ENCODE data around the gene C5orf22. TPM values are rescaled to one million over a fixed set of nuclear protein-coding genes. Genes with fewer than 3 reads are reported as not detected.
"Not testable (repeated sequence)": the region's sequence is repeated elsewhere in the genome, so short reads cannot be mapped to it uniquely, and the experiment has no call there.

Gene C5orf22
- total RNA-seq, 4 donors from 2014 or later, result 13.5 to 21.9 (median 16.8) TPM

- ATAC-seq (ENCODE audit: low FRiP score), result no peak
- no peak for TF ChIP-seq CTCF (IDR thresholded peaks at IDR 0.05)
- no peak for DNase-seq (ENCODE audit: low spot score)
Observed at GRCh38 chr5:31551878-31552277, 19.8 kb downstream of the C5orf22 start.

- no peak for TF ChIP-seq CTCF (IDR thresholded peaks at IDR 0.05)
- ATAC-seq (ENCODE audit: low FRiP score) (no peak), DNase-seq (ENCODE audit: low spot score) (no peak)
Observed at GRCh38 chr5:31553863-31554262, 21.8 kb downstream of the C5orf22 start.

GRCh38 chr5:31554552-31554951, 22.5 kb downstream of the C5orf22 start:
- no peak for TF ChIP-seq CTCF (IDR thresholded peaks at IDR 0.05)
- no peak for DNase-seq (ENCODE audit: low spot score)
- no peak for ATAC-seq (ENCODE audit: low FRiP score)

- TF ChIP-seq CTCF (IDR thresholded peaks at IDR 0.05), result no peak
- no peak for DNase-seq (ENCODE audit: low spot score)
- no peak for ATAC-seq (ENCODE audit: low FRiP score)
Observed at GRCh38 chr5:31556461-31556860, 24.4 kb downstream of the C5orf22 start.

GRCh38 chr5:31559942-31560341, 27.8 kb downstream of the C5orf22 start:
- TF ChIP-seq CTCF (IDR thresholded peaks at IDR 0.05), result no peak
- ATAC-seq (ENCODE audit: low FRiP score) (no peak), DNase-seq (ENCODE audit: low spot score) (no peak)

- no peak for TF ChIP-seq CTCF (IDR thresholded peaks at IDR 0.05)
- ATAC-seq (ENCODE audit: low FRiP score) (no peak), DNase-seq (ENCODE audit: low spot score) (no peak)
Observed at GRCh38 chr5:31561946-31562345, 29.8 kb downstream of the C5orf22 start.

- ATAC-seq (ENCODE audit: low FRiP score) (no peak), DNase-seq (ENCODE audit: low spot score) (no peak)
- TF ChIP-seq CTCF (IDR thresholded peaks at IDR 0.05), result no peak
Observed at GRCh38 chr5:31563216-31563615, 31.1 kb downstream of the C5orf22 start.

GRCh38 chr5:31566362-31566761, 34.3 kb downstream of the C5orf22 start:
- not testable (repeated sequence) for ATAC-seq (ENCODE audit: low FRiP score); DNase-seq (ENCODE audit: low spot score)
